ENCODE results near the gene RGS4. TPM values are rescaled to one million over a fixed set of nuclear protein-coding genes. Genes with fewer than 3 reads are reported as not detected.

The RGS4 gene
- total and polyA plus RNA-seq, 2 donors (not counting 1 experiment from before 2014, with no cell fraction given), result 63.3 to 80.2 TPM

GRCh38 chr1:163050496-163050895, 18.7 kb upstream of the RGS4 start:
- TF ChIP-seq CTCF (conservative IDR thresholded peaks at IDR 0.05 in 1 of 2, IDR thresholded peaks at IDR 0.05 in 1 of 2; ENCODE audit: low read depth in 1 of 2, low read length in 2 of 2) (no peak), EZH2 (IDR thresholded peaks at IDR 0.05; ENCODE audit: low read length, missing control alignments) (no peak)
- no peak overlapping the region for H3K27ac ChIP-seq (ENCODE audit: insufficient read depth, low read length)
- no peak overlapping the region for H3K4me3 ChIP-seq (replicated peaks in 1 of 4; ENCODE audit: control extremely low read depth in 1 of 4, insufficient read depth in 1 of 4, low read depth in 3 of 4, low read length in 4 of 4)

DNA sequence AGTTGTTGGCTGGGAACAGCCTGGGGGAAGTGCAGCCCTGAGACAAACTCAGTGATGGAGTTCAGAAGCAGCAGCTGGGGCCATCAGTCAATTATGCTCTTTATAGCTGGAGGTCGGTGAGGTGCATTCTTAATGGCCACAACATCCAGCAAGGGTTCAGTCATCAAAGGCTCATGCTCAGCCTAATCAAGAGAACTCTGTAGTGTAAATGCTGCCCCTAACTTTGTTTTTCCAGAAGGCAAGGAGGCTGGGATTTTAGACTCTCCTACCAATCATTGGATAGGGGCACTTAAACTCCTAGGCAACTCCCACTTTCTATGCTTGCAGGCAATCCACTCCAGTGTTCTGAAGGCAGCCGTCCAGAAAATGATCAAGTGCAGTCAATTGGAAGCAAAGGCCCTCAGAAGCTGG, 15.0 kb upstream of the RGS4 start:
- TF ChIP-seq CTCF (conservative IDR thresholded peaks at IDR 0.05 in 1 of 2, IDR thresholded peaks at IDR 0.05 in 1 of 2; ENCODE audit: low read depth in 1 of 2, low read length in 2 of 2), result no peak
- no peak for TF ChIP-seq EZH2 (IDR thresholded peaks at IDR 0.05; ENCODE audit: low read length, missing control alignments)
- H3K79me2 ChIP-seq (ENCODE audit: control insufficient read depth, insufficient read depth, low read length), result no peaks in the 10 kb centered on the region
- no peaks in the 10 kb centered on the region for H3K27me3 ChIP-seq (ENCODE audit: control insufficient read depth, insufficient read depth, low read length)
- no peak overlapping the region for H2AFZ ChIP-seq (ENCODE audit: low read length)
- H3K4me1 ChIP-seq (ENCODE audit: control insufficient read depth, extremely low read depth, insufficient read depth, low read length), result peaks cover 3% of the 10 kb centered on the region
- H3K4me2 ChIP-seq (ENCODE audit: extremely low read depth, insufficient read depth, low read length), result no peak overlapping the region
- no peak overlapping the region for H3K27ac ChIP-seq (ENCODE audit: insufficient read depth, low read length)
- no peaks in the 10 kb centered on the region for H3K36me3 ChIP-seq (ENCODE audit: control insufficient read depth, insufficient read depth, low read length)
- H3K9ac ChIP-seq (ENCODE audit: insufficient read depth, low read length), result no peak overlapping the region
- no peak overlapping the region for H3K4me3 ChIP-seq (replicated peaks in 1 of 4; ENCODE audit: control extremely low read depth in 1 of 4, insufficient read depth in 1 of 4, low read depth in 3 of 4, low read length in 4 of 4)
- no peaks in the 10 kb centered on the region for H4K20me1 ChIP-seq (ENCODE audit: control insufficient read depth, extremely low read depth, insufficient read depth, low read length)
- peak in 1 of 2 donors; percentile 49 for DNase-seq (ENCODE audit: low read depth in 2 of 2)
- H3K9me3 ChIP-seq (ENCODE audit: control insufficient read depth, insufficient read depth, low read depth, low read length), result no peaks in the 10 kb centered on the region

More at GRCh38 chr1:163050496-163050895, 18.7 kb upstream of the RGS4 start:
- H4K20me1 ChIP-seq (ENCODE audit: control insufficient read depth, extremely low read depth, insufficient read depth, low read length), result no peaks in the 10 kb centered on the region
- no peaks in the 10 kb centered on the region for H3K79me2 ChIP-seq (ENCODE audit: control insufficient read depth, insufficient read depth, low read length)
- H3K9ac ChIP-seq (ENCODE audit: insufficient read depth, low read length), result no peak overlapping the region
- no peak overlapping the region for H3K4me2 ChIP-seq (ENCODE audit: extremely low read depth, insufficient read depth, low read length)
- no peak overlapping the region for H2AFZ ChIP-seq (ENCODE audit: low read length)
- DNase-seq (ENCODE audit: low read depth in 2 of 2), result no peak
- peaks cover 1% of the 10 kb centered on the region for H3K4me1 ChIP-seq (ENCODE audit: control insufficient read depth, extremely low read depth, insufficient read depth, low read length)
- H3K36me3 ChIP-seq (ENCODE audit: control insufficient read depth, insufficient read depth, low read length), result no peaks in the 10 kb centered on the region
- H3K9me3 ChIP-seq (ENCODE audit: control insufficient read depth, insufficient read depth, low read depth, low read length), result no peaks in the 10 kb centered on the region
- no peaks in the 10 kb centered on the region for H3K27me3 ChIP-seq (ENCODE audit: control insufficient read depth, insufficient read depth, low read length)

- Histone ChIP-seq H3K4me1 (ENCODE audit: control insufficient read depth, extremely low read depth, insufficient read depth, low read length) (peaks cover 3% of the 10 kb centered on the region), H3K9me3 (ENCODE audit: control insufficient read depth, insufficient read depth, low read depth, low read length) (no peaks in the 10 kb centered on the region), H3K27me3 (ENCODE audit: control insufficient read depth, insufficient read depth, low read length) (no peaks in the 10 kb centered on the region), H3K36me3 (ENCODE audit: control insufficient read depth, insufficient read depth, low read length) (no peaks in the 10 kb centered on the region), H3K27ac (ENCODE audit: insufficient read depth, low read length) (no peak overlapping the region), H4K20me1 (ENCODE audit: control insufficient read depth, extremely low read depth, insufficient read depth, low read length) (no peaks in the 10 kb centered on the region), H3K9ac (ENCODE audit: insufficient read depth, low read length) (no peak overlapping the region), H3K79me2 (ENCODE audit: control insufficient read depth, insufficient read depth, low read length) (no peaks in the 10 kb centered on the region), H3K4me2 (ENCODE audit: extremely low read depth, insufficient read depth, low read length) (no peak overlapping the region), H3K4me3 (replicated peaks in 1 of 4; ENCODE audit: control extremely low read depth in 1 of 4, insufficient read depth in 1 of 4, low read depth in 3 of 4, low read length in 4 of 4) (no peak overlapping the region), H2AFZ (ENCODE audit: low read length) (no peak overlapping the region)
- peak in 1 of 2 donors; percentile 33 for DNase-seq (ENCODE audit: low read depth in 2 of 2)
- TF ChIP-seq EZH2 (IDR thresholded peaks at IDR 0.05; ENCODE audit: low read length, missing control alignments), result no peak
- TF ChIP-seq CTCF (conservative IDR thresholded peaks at IDR 0.05 in 1 of 2, IDR thresholded peaks at IDR 0.05 in 1 of 2; ENCODE audit: low read depth in 1 of 2, low read length in 2 of 2), result no peak
Observed at GRCh38 chr1:163055005-163055404, 14.2 kb upstream of the RGS4 start.
